NCI-H2029 (cell line): Measurements from ENCODE around the gene EMILIN1.
A peak's percentile ranks its signal among the peaks of the same experiment; 100 is the strongest.

Source experiments
- DNase-seq: peaks from one replicate; lab custom pipeline; 2025; lab: John Stamatoyannopoulos, UW

The EMILIN1 gene

DNA sequence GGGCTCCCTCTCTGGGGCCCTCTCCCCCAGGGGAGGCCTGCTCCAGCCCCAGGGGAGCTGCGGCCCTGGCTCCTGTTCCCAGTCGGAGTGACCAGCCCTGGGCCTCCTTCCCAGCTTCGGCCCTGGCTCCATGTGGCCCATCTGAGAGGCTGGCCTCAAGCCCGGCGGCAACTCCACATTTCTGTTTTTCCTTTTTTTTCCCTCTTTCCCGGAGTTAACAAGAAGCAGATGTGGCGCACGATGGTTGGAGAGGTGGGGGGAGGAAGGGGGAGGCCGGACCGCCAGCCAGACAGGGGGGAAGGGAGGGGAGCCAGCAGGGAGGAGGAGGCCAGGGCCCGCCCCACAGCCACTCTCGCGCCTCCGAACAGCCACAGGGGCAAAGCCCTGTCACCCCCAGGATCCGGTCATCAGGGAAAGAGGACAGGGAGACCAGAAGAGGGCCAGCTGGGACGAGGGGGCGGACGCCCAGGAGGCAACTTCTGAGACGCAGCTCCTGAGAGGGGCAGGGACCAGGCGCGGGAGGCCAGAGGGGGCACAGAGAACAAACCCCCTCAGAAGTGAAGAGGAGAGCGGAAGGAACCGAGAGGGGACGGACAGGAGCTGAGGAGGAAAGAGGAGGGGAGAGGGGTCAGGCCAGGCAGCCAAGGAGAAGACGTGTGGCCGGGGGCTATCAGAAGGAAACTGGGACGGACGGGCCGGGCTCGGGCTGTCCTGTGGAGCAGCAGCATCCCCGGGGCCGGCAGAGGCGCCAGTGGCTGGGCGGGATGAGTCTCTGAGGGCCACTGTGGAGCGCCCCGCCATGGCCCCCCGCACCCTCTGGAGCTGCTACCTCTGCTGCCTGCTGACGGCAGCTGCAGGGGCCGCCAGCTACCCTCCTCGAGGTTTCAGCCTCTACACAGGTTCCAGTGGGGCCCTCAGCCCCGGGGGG, at the start of gene EMILIN1:
Gene EMILIN1 (plus strand): TSS at position 349 of the 928 bp plus-strand sequence. CDS start 451 bp downstream, at position 800.
- no peak for DNase-seq

GRCh38 chr2:27029051-27029450, 49.4 kb upstream of the EMILIN1 start:
- DNase-seq = no peak

- DNase-seq = peak; percentile 57
Measured at GRCh38 chr2:27032495-27033252, 45.7 kb upstream of the EMILIN1 start, which contains the start of gene TMEM214. TSS of gene TMEM214 (plus strand) at chr2:27032965. CDS start at chr2:27033016, 51 bp downstream.

GRCh38 chr2:27033253-27033852, 45.1 kb upstream of the EMILIN1 start:
- no peak for DNase-seq

DNA sequence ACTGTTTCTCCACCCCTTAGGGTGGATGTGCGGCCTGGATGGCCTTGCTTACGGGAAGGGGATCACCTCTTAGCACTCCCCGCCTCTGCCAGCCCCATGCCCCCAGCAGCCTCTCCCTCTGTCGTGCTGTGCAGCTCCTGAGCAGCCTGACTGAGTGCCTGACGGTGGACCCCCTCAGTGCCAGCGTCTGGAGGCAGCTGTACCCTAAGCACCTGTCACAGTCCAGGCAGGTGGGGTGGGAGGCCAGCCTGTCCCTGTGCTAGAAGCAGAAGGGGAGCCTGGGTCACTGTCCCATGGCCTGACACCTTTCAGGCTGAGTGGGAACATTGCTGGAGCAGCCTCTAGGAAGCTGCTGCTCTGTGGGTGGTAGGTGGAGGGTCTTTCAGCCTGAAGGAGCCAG, 40.4 kb upstream of the EMILIN1 start:
- no peak for DNase-seq

DNA sequence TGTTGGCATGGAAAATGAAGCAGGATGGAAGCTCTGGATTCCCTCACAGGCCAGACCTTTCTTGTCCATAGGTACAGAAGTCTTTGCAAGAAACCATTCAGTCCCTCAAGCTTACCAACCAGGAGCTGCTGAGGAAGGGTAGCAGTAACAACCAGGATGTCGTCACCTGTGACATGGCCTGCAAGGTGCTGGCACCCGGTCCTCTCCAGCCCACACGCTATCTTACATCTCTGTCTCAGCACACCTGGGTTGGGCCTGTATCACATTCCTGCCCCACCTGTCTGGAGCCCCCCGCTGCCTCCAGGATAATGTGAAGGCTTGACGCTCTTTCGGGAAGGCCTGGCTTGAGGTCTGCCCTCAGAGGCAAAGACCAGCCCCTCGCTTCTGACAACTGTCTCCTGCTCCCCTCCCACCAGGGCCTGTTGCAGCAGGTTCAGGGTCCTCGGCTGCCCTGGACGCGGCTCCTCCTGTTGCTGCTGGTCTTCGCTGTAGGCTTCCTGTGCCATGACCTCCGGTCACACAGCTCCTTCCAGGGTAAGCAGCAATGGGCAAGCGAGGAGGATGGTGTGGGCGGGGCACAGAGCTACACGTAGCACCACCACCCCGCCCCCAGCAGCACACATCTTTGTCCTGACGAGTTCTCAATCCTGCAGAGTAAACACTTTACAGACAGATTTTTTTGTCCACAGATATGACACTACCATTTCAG, 39.6 kb upstream of the EMILIN1 start:
- no peak for DNase-seq

- DNase-seq = no peak
Measured at GRCh38 chr2:27039426-27039825, 39.0 kb upstream of the EMILIN1 start.

DNA sequence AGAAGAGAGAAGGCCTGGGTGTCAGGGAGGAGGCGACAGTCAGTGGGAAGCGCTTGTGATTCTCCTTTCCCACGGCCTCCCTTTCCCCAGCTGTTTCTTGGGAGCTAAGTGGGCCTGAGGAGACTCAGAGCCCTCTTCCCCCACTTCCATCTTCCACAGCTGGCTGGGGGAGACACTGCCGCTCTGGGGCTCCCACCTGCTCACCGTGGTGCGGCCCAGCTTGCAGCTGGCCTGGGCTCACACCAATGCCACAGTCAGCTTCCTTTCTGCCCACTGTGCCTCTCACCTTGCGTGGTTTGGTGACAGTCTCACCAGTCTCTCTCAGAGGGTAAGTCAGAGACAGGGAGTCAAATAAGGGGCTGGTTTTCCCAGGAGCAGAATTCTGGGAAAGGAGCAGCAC, 38.5 kb upstream of the EMILIN1 start:
- DNase-seq = no peak

DNA sequence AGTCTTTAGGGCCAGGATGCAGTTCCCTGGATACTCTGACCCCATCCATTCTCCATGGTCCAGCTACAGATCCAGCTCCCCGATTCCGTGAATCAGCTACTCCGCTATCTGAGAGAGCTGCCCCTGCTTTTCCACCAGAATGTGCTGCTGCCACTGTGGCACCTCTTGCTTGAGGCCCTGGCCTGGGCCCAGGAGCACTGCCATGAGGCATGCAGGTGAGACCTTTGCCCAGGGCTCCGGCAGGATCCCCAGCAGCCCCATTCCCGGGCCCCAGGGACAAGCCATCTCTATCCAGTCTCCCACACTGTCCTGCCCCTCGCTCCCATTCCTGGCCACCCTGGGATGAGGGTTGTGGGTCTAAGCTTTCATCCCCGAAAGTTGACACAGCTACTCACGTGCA, 38.1 kb upstream of the EMILIN1 start:
- DNase-seq = no peak

DNA sequence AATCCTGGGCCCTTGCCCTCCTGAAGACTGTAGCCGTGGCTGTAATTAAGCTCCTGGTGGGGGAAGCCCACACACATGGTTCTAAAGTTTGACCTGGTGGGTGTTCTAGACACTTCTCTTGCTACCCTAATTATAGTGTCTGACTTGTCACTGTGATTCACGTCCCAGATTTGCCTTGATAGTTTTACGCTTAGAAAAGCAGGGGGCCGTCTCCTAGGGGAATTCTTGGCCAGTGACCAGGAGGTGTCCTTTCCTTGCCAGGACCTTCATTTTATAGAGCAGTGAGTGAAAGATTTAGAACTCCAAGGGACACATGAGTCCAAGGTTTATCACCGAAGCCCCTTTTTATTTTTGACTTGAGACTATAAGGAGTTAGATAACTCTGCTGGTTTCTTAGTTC, 36.7 kb upstream of the EMILIN1 start:
- no peak for DNase-seq

- DNase-seq = peak; percentile 38
Measured at GRCh38 chr2:27042159-27042661, 36.2 kb upstream of the EMILIN1 start.

DNA sequence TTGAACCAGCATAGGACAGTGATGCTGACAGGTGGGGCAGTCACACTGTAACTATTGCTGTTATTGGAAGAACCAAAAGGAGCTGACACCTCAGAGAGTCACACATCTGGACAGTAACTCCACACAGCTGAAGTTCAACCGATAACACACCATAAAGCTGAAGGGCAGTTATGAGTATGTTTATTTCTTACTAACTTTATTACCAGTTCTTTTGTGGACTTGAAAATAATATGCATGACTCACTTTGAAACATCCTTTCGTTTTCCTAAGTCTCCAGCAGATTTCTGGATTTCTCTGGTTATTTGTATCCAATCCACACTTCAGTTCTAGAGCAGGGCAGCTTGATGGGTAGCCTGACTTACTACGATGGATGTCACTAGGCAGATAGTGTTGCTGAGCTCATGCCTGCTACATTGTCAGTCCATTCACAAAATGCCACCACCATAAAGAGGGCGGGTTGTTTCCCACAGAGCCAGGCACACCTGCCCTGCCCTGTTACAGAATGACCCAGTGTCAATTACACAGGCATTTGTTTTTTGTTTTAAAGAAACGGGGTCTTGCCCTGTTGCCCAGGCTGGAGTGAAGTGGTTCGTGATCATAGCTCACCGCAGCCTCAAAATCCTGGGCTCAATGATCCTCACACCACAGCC, 35.3 kb upstream of the EMILIN1 start:
- no peak for DNase-seq

GRCh38 chr2:27049422-27050280, 28.8 kb upstream of the EMILIN1 start:
- no peak for DNase-seq

GRCh38 chr2:27050281-27050995, 28.0 kb upstream of the EMILIN1 start:
- peak; percentile 78 for DNase-seq

DNA sequence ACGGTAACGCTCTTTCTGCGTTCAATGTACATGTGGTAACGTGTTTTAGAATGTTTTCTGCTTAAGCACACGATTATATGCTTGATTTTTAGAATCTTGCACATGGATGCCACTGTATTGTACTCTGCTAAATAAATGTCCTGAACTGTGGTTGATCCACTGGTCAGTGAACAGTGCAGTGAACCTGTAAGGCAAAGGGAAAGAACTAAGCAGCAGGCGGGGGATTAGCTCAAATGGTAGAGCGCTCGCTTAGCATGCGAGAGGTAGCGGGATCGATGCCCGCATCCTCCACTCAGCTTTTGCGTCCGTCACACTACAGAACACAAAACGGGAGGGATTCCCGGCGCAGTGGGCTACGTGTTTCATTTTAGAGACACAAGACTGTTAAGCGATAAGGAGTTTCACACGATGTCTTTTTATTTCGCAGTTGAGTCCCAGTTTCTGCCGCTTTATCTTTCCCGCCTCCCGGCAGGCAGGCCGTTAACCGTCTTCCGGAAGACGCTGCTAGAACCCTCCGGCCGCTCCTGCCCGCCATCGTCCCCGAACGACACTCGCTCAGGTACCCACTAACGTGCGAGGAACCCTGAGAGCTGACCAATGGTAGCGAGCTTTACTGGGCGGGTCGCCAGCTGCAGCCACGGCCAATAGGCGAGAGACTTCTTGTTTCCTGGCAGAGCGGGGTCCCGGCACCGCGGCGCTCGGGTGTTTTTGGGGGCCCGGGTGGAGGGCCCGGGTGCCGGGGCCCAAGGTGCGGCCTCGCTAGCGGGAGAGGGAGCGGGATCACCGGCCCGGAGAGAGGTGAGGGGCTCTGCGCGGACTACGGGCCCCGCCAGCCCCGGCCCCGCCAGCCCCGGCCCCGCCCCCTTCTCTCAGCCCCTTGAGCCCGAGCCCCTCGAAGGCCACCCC, 27.2 kb upstream of the EMILIN1 start, which contains the start of gene AGBL5:
Gene AGBL5 (plus strand): TSS at position 673 of the 906 bp plus-strand sequence. CDS start 1,291 bp downstream, outside the sequence.
- DNase-seq = peak; percentile 87

DNA sequence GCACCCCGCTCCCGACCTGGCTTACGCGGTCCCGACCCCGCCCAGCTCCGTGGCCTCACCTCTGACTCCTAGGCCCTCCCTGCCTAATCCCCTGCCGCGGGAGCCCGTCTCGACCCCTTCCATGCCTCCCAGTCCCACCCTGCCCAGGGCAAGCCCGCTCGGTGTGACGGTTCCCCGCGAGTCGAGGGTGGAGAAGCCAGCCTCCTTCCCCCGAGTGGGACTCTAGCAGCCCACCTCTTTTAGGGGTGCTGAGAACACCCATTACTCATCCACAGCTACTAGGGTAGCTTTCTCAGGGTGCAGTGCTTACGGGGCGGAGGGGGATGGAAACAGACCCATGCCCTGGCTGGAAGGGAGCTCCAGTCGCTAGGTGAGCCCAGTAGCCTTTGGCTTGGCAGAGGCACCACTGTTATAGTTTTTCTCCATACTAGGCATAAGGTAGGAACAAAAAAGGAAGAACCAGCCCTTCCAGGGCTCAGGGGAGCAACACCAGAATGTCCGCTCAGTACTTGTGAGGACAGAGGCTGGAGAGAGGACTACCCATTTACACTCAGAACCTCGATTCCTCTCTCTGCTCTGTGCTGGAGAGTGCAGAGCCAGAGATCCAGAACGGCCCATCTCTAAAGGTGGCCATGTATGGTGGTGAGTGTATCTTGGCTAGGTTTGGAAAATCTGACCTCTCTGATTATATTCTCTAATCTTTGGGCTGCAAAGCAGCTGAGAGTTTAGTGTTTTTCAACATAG, 26.3 kb upstream of the EMILIN1 start:
- DNase-seq = no peak

DNA sequence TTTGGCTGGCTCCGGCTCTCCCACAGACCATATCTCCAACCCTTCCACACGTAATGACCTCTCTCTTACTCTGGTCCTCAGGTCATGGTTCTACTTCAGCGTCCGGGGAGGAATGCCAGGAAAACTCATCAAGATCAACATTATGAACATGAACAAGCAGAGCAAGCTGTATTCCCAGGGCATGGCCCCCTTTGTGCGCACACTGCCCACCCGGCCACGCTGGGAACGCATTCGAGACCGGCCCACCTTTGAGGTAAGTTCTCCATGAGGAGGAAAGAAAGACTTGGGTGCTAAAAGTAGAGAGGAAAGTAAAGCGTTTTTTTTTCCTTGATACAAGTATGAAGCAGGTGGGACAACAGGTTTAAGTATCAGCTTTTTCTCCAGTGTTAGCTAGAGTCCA, 25.1 kb upstream of the EMILIN1 start:
- DNase-seq = no peak

- DNase-seq = no peak
Measured at GRCh38 chr2:27053776-27054175, 24.6 kb upstream of the EMILIN1 start.
